Type B pancreatic cell (in vitro differentiated cells): ENCODE data around the gene SLCO1C1. TPM values are rescaled to one million over a fixed set of nuclear protein-coding genes. Genes with fewer than 3 reads are reported as not detected.

Experiments
- DNase-seq: peaks from one replicate; pipeline ENCODE4 v3.0.0; 2021; ENCODE audit warnings: mixed read lengths; ENCODE audit not compliant: unreplicated experiment; ENCODE audit errors: extremely low spot score
- H3K27ac Mint-ChIP-seq: 2 replicates; pipeline ENCODE4 v1.8.0; 2021; ENCODE audit warnings: mild to moderate bottlenecking, mixed read lengths
- H3K27me3 Mint-ChIP-seq: 2 replicates; pipeline ENCODE4 v1.8.0; 2021; ENCODE audit warnings: mixed read lengths
- H3K36me3 Mint-ChIP-seq: 2 replicates; pipeline ENCODE4 v1.8.0; 2021; ENCODE audit warnings: mixed read lengths
- H3K4me1 Mint-ChIP-seq: one replicate; pipeline ENCODE4 v1.8.0; 2021; ENCODE audit warnings: mixed read lengths; ENCODE audit not compliant: unreplicated experiment
- H3K4me3 Mint-ChIP-seq: 2 replicates; pipeline ENCODE4 v1.8.0; 2021; ENCODE audit warnings: mild to moderate bottlenecking, mixed read lengths
- H3K9me3 Mint-ChIP-seq: 2 replicates; pipeline ENCODE4 v1.8.0; 2021; ENCODE audit warnings: mixed read lengths
- CTCF ChIP-seq: fragments of 200-600 bp; sonication (generic); conservative IDR thresholded peaks from 2 replicates; pipeline ENCODE4 v1.5.0; 2021; ENCODE audit warnings: antibody characterized with exemption, mild to moderate bottlenecking
- total RNA-seq: library from RNA; stranded (reverse); gene quantifications from 2 replicates; pipeline ENCODE4 v1.2.1, GENCODE V29; 2021; ENCODE audit warnings: low replicate concordance

Gene SLCO1C1
- total RNA-seq, 1 donor from 2014 or later, result 0.58 TPM

GRCh38 chr12:20681334-20681733 is 13.8 kb upstream of the SLCO1C1 start:
- Mint-ChIP-seq H3K27ac (no peak overlapping the region), H3K36me3 (peaks cover 13% of the 10 kb centered on the region), H3K9me3 (no peaks in the 10 kb centered on the region), H3K4me3 (no peak overlapping the region), H3K4me1 (no peaks in the 10 kb centered on the region), H3K27me3 (no peaks in the 10 kb centered on the region)
- no peak for DNase-seq
- TF ChIP-seq CTCF, result no peak

- no peak for DNase-seq
- H3K9me3 Mint-ChIP-seq, result no peaks in the 10 kb centered on the region
- no peak for TF ChIP-seq CTCF
- no peaks in the 10 kb centered on the region for H3K36me3 Mint-ChIP-seq
- H3K27ac Mint-ChIP-seq, result no peak overlapping the region
- no peak overlapping the region for H3K4me3 Mint-ChIP-seq
- peaks cover 5% of the 10 kb centered on the region for H3K27me3 Mint-ChIP-seq
- H3K4me1 Mint-ChIP-seq, result no peaks in the 10 kb centered on the region
Observed at GRCh38 chr12:20696181-20696905, 1.2 kb downstream of the SLCO1C1 start.

GRCh38 chr12:20701106-20701505 is 6.0 kb downstream of the SLCO1C1 start:
- Mint-ChIP-seq H3K4me3 (no peak overlapping the region), H3K9me3 (no peaks in the 10 kb centered on the region), H3K4me1 (no peaks in the 10 kb centered on the region), H3K36me3 (no peaks in the 10 kb centered on the region), H3K27me3 (no peaks in the 10 kb centered on the region), H3K27ac (no peak overlapping the region)
- TF ChIP-seq CTCF, result no peak
- DNase-seq, result no peak

- Mint-ChIP-seq H3K36me3 (no peaks in the 10 kb centered on the region), H3K27ac (no peak overlapping the region), H3K27me3 (peaks cover 3% of the 10 kb centered on the region), H3K4me1 (no peaks in the 10 kb centered on the region), H3K4me3 (no peak overlapping the region), H3K9me3 (no peaks in the 10 kb centered on the region)
- DNase-seq, result no peak
- TF ChIP-seq CTCF, result no peak
Observed at GRCh38 chr12:20704860-20705259, 9.7 kb downstream of the SLCO1C1 start.

GRCh38 chr12:20711846-20712245 is 16.7 kb downstream of the SLCO1C1 start:
- H3K4me1 Mint-ChIP-seq, result no peaks in the 10 kb centered on the region
- H3K4me3 Mint-ChIP-seq, result no peak overlapping the region
- no peaks in the 10 kb centered on the region for H3K9me3 Mint-ChIP-seq
- TF ChIP-seq CTCF, result no peak
- no peak overlapping the region for H3K27ac Mint-ChIP-seq
- H3K27me3 Mint-ChIP-seq, result peaks cover 3% of the 10 kb centered on the region
- no peak for DNase-seq
- no peaks in the 10 kb centered on the region for H3K36me3 Mint-ChIP-seq
